Measurements from ENCODE around the gene BIRC2.
A peak's percentile ranks its signal among the peaks of the same experiment; 100 is the strongest.

BIRC2 gene

GRCh38 chr11:102382384-102382783 is 35.4 kb downstream of the BIRC2 start:
- Histone ChIP-seq H3K27me3 (ENCODE audit: control insufficient read depth in 1 of 2, insufficient read depth in 1 of 2, low read length in 2 of 2) (no peaks in the 10 kb centered on the region), H3K4me2 (ENCODE audit: low read length, poor library complexity, severe bottlenecking) (no peak overlapping the region), H2BK120ac (ENCODE audit: low read depth, low read length) (no peak overlapping the region), H2BK12ac (ENCODE audit: low read length in 2 of 2) (no peak overlapping the region), H3K4me3 (ENCODE audit: insufficient read depth in 1 of 2, low read depth in 1 of 2, low read length in 2 of 2) (no peak overlapping the region), H3K36me3 (ENCODE audit: control insufficient read depth in 1 of 2, insufficient read depth in 2 of 2, low read depth in 1 of 2, low read length in 2 of 2) (peaks cover 8 to 94% of the 10 kb centered on the region in 2 experiments), H4K91ac (ENCODE audit: low read length) (no peak overlapping the region), H3K23ac (ENCODE audit: low read length in 2 of 2) (no peak overlapping the region), H3K27ac (ENCODE audit: low read length, poor library complexity, severe bottlenecking) (no peak overlapping the region), H3K79me1 (replicated peaks; ENCODE audit: low read length, poor library complexity, severe bottlenecking) (peaks cover 4% of the 10 kb centered on the region), H3K14ac (ENCODE audit: low read length in 2 of 2) (no peak overlapping the region), H3K9me3 (ENCODE audit: control insufficient read depth, low read length) (no peaks in the 10 kb centered on the region), H2BK15ac (ENCODE audit: low read depth, poor library complexity, severe bottlenecking) (no peak overlapping the region), H2AK5ac (ENCODE audit: low read length, severe bottlenecking) (no peak overlapping the region), H3K18ac (ENCODE audit: low read depth in 1 of 2, low read length in 2 of 2) (peak overlapping the region in 1 of 2 experiments; percentile 9), H2AFZ (ENCODE audit: low read depth, low read length) (no peak overlapping the region), H3K4me1 (ENCODE audit: control insufficient read depth, insufficient read depth, low read depth, low read length) (peaks cover 10% of the 10 kb centered on the region), H3K9ac (ENCODE audit: low read length) (no peak overlapping the region), H3K4ac (ENCODE audit: low read depth in 1 of 2, low read length in 2 of 2) (no peak overlapping the region), H2BK5ac (ENCODE audit: low read depth, low read length, poor library complexity, severe bottlenecking) (no peak overlapping the region), H4K8ac (ENCODE audit: low read length) (no peak overlapping the region)
- WGBS: 98% methylated on average over 3 of the region's 3 CpGs
- DNase-seq: no peak

- H3K4me2 ChIP-seq (ENCODE audit: low read length, poor library complexity, severe bottlenecking): no peak overlapping the region
- H3K4me3 ChIP-seq (ENCODE audit: insufficient read depth in 1 of 2, low read depth in 1 of 2, low read length in 2 of 2): no peak overlapping the region
- H4K91ac ChIP-seq (ENCODE audit: low read length): no peak overlapping the region
- H3K9ac ChIP-seq (ENCODE audit: low read length): no peak overlapping the region
- WGBS: 91% methylated on average over 3 of the region's 3 CpGs
- H3K36me3 ChIP-seq (ENCODE audit: control insufficient read depth in 1 of 2, insufficient read depth in 2 of 2, low read depth in 1 of 2, low read length in 2 of 2): peaks cover 8 to 93% of the 10 kb centered on the region in 2 experiments
- no peaks in the 10 kb centered on the region for H3K9me3 ChIP-seq (ENCODE audit: control insufficient read depth, low read length)
- DNase-seq: no peak
- H2AK5ac ChIP-seq (ENCODE audit: low read length, severe bottlenecking): no peak overlapping the region
- H3K4ac ChIP-seq (ENCODE audit: low read depth in 1 of 2, low read length in 2 of 2): no peak overlapping the region
- no peak overlapping the region for H3K14ac ChIP-seq (ENCODE audit: low read length in 2 of 2)
- H2BK5ac ChIP-seq (ENCODE audit: low read depth, low read length, poor library complexity, severe bottlenecking): no peak overlapping the region
- peaks cover 6% of the 10 kb centered on the region for H3K79me1 ChIP-seq (replicated peaks; ENCODE audit: low read length, poor library complexity, severe bottlenecking)
- no peak overlapping the region for H2BK120ac ChIP-seq (ENCODE audit: low read depth, low read length)
- no peak overlapping the region for H2AFZ ChIP-seq (ENCODE audit: low read depth, low read length)
- no peak overlapping the region for H4K8ac ChIP-seq (ENCODE audit: low read length)
- no peaks in the 10 kb centered on the region for H3K27me3 ChIP-seq (ENCODE audit: control insufficient read depth in 1 of 2, insufficient read depth in 1 of 2, low read length in 2 of 2)
- no peak overlapping the region for H3K27ac ChIP-seq (ENCODE audit: low read length, poor library complexity, severe bottlenecking)
- H3K4me1 ChIP-seq (ENCODE audit: control insufficient read depth, insufficient read depth, low read depth, low read length): peaks cover 10% of the 10 kb centered on the region
- H3K18ac ChIP-seq (ENCODE audit: low read depth in 1 of 2, low read length in 2 of 2): no peak overlapping the region
- no peak overlapping the region for H2BK15ac ChIP-seq (ENCODE audit: low read depth, poor library complexity, severe bottlenecking)
- H3K23ac ChIP-seq (ENCODE audit: low read length in 2 of 2): no peak overlapping the region
- H2BK12ac ChIP-seq (ENCODE audit: low read length in 2 of 2): no peak overlapping the region
Observed at GRCh38 chr11:102383839-102384238, 36.8 kb downstream of the BIRC2 start.

- Histone ChIP-seq H3K9ac (ENCODE audit: low read length) (no peak overlapping the region), H3K27me3 (ENCODE audit: control insufficient read depth in 1 of 2, insufficient read depth in 1 of 2, low read length in 2 of 2) (no peaks in the 10 kb centered on the region), H3K36me3 (ENCODE audit: control insufficient read depth in 1 of 2, insufficient read depth in 2 of 2, low read depth in 1 of 2, low read length in 2 of 2) (peaks cover 12 to 93% of the 10 kb centered on the region in 2 experiments), H4K8ac (ENCODE audit: low read length) (no peak overlapping the region), H2BK5ac (ENCODE audit: low read depth, low read length, poor library complexity, severe bottlenecking) (no peak overlapping the region), H3K4me2 (ENCODE audit: low read length, poor library complexity, severe bottlenecking) (no peak overlapping the region), H2BK120ac (ENCODE audit: low read depth, low read length) (no peak overlapping the region), H3K4me1 (ENCODE audit: control insufficient read depth, insufficient read depth, low read depth, low read length) (peaks cover 10% of the 10 kb centered on the region), H2AK5ac (ENCODE audit: low read length, severe bottlenecking) (peak overlapping the region; percentile 9), H3K18ac (ENCODE audit: low read depth in 1 of 2, low read length in 2 of 2) (peak overlapping the region in 1 of 2 experiments; percentile 61), H3K14ac (ENCODE audit: low read length in 2 of 2) (no peak overlapping the region), H3K4ac (ENCODE audit: low read depth in 1 of 2, low read length in 2 of 2) (no peak overlapping the region), H3K27ac (ENCODE audit: low read length, poor library complexity, severe bottlenecking) (peak overlapping the region; percentile 39), H4K91ac (ENCODE audit: low read length) (no peak overlapping the region), H2BK12ac (ENCODE audit: low read length in 2 of 2) (no peak overlapping the region), H2BK15ac (ENCODE audit: low read depth, poor library complexity, severe bottlenecking) (no peak overlapping the region), H3K79me1 (replicated peaks; ENCODE audit: low read length, poor library complexity, severe bottlenecking) (peaks cover 6% of the 10 kb centered on the region), H3K4me3 (ENCODE audit: insufficient read depth in 1 of 2, low read depth in 1 of 2, low read length in 2 of 2) (no peak overlapping the region), H3K23ac (ENCODE audit: low read length in 2 of 2) (no peak overlapping the region), H2AFZ (ENCODE audit: low read depth, low read length) (no peak overlapping the region), H3K9me3 (ENCODE audit: control insufficient read depth, low read length) (no peaks in the 10 kb centered on the region)
- WGBS: 89% methylated on average over 13 of the region's 15 CpGs
- no peak for DNase-seq
Observed at GRCh38 chr11:102384419-102385079, 37.5 kb downstream of the BIRC2 start.

- no peak overlapping the region for H4K8ac ChIP-seq (ENCODE audit: low read length)
- no peak overlapping the region for H3K14ac ChIP-seq (ENCODE audit: low read length in 2 of 2)
- peak overlapping the region in 1 of 2 experiments; percentile 23 for H3K23ac ChIP-seq (ENCODE audit: low read length in 2 of 2)
- peak overlapping the region; percentile 42 for H3K4me2 ChIP-seq (ENCODE audit: low read length, poor library complexity, severe bottlenecking)
- no peak overlapping the region for H2AK5ac ChIP-seq (ENCODE audit: low read length, severe bottlenecking)
- H3K18ac ChIP-seq (ENCODE audit: low read depth in 1 of 2, low read length in 2 of 2): no peak overlapping the region
- no peak overlapping the region for H2BK12ac ChIP-seq (ENCODE audit: low read length in 2 of 2)
- no peak overlapping the region for H2BK120ac ChIP-seq (ENCODE audit: low read depth, low read length)
- H3K4me1 ChIP-seq (ENCODE audit: control insufficient read depth, insufficient read depth, low read depth, low read length): peaks cover 11% of the 10 kb centered on the region
- H3K9ac ChIP-seq (ENCODE audit: low read length): no peak overlapping the region
- peak overlapping the region; percentile 75 for H3K27ac ChIP-seq (ENCODE audit: low read length, poor library complexity, severe bottlenecking)
- H2BK5ac ChIP-seq (ENCODE audit: low read depth, low read length, poor library complexity, severe bottlenecking): no peak overlapping the region
- no peak for DNase-seq
- H3K4me3 ChIP-seq (ENCODE audit: insufficient read depth in 1 of 2, low read depth in 1 of 2, low read length in 2 of 2): no peak overlapping the region
- H4K91ac ChIP-seq (ENCODE audit: low read length): no peak overlapping the region
- no peaks in the 10 kb centered on the region for H3K27me3 ChIP-seq (ENCODE audit: control insufficient read depth in 1 of 2, insufficient read depth in 1 of 2, low read length in 2 of 2)
- H3K36me3 ChIP-seq (ENCODE audit: control insufficient read depth in 1 of 2, insufficient read depth in 2 of 2, low read depth in 1 of 2, low read length in 2 of 2): peaks cover 12 to 89% of the 10 kb centered on the region in 2 experiments
- H2BK15ac ChIP-seq (ENCODE audit: low read depth, poor library complexity, severe bottlenecking): no peak overlapping the region
- peaks cover 6% of the 10 kb centered on the region for H3K79me1 ChIP-seq (replicated peaks; ENCODE audit: low read length, poor library complexity, severe bottlenecking)
- H3K4ac ChIP-seq (ENCODE audit: low read depth in 1 of 2, low read length in 2 of 2): no peak overlapping the region
- WGBS: no CpG with 5 or more reads among the region's 5 CpGs
- H3K9me3 ChIP-seq (ENCODE audit: control insufficient read depth, low read length): no peaks in the 10 kb centered on the region
- no peak overlapping the region for H2AFZ ChIP-seq (ENCODE audit: low read depth, low read length)
Observed at GRCh38 chr11:102385085-102386007, 38.3 kb downstream of the BIRC2 start.

All from mesenchymal stem cell (in vitro differentiated cells and primary cell).